A549 (cell line): ENCODE results near the gene PPM1L.

Experiments used
- NFE2L2 ChIP-seq: fragments of 150-350 bp; conservative IDR thresholded peaks from 2 replicates; pipeline ENCODE4 v1.6.1; 2014; ENCODE audit warnings: low read length
- TF ChIP-seq, protein P1 (sequence below): fragments of >200 bp; sonication (Bioruptor Twin); formaldehyde crosslinking; IDR thresholded peaks from 3 replicates; pipeline ENCODE4 v1.5.1; 2016

DNA sequence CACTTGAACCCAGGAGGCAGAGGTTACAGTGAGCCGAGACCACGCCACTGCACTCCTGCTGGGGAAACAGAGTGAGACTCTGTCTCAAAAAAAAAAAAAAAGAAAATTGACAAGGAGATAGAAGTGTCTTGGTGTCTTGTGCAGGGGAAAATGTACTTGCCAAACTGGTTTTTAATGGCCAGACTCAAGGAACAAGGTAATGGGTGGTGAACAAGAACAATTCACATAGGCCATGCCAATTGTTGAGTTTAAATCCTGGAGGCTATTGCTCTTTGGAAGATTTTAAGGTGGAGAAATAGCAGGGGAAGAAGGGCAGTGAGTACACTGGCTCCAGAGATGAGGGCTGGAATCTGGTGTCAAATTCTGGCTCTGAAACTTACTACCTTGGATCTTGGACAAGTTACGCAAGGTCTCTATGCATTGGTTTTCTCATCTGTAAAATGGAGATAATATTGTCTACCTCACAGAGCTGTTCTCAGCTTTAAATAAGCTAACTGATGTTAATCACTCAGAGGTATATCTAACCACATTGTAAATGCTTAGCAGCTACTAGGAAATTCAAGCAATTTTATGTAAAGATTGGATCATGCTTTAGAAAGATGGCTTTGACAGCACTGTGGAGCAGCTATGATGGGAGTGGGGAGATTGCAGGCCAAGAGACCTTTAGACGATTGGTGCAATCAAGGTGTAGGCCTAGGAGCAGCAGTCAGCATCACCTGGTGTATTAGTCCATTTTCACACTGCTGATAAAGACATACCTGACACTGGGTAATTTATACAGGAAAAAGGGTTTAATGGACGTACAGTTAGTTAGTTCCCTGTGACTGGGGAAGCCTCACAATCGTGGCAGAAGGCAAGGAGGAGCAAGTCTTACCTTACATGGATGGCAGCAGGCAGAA lies 270.8 kb downstream of the PPM1L start:
- no peak for TF ChIP-seq NFE2L2
- TF ChIP-seq, protein P1, sequence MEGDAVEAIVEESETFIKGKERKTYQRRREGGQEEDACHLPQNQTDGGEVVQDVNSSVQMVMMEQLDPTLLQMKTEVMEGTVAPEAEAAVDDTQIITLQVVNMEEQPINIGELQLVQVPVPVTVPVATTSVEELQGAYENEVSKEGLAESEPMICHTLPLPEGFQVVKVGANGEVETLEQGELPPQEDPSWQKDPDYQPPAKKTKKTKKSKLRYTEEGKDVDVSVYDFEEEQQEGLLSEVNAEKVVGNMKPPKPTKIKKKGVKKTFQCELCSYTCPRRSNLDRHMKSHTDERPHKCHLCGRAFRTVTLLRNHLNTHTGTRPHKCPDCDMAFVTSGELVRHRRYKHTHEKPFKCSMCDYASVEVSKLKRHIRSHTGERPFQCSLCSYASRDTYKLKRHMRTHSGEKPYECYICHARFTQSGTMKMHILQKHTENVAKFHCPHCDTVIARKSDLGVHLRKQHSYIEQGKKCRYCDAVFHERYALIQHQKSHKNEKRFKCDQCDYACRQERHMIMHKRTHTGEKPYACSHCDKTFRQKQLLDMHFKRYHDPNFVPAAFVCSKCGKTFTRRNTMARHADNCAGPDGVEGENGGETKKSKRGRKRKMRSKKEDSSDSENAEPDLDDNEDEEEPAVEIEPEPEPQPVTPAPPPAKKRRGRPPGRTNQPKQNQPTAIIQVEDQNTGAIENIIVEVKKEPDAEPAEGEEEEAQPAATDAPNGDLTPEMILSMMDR: no peak
